HG03354 (cell line): ENCODE results near the gene KIAA1755.
"Not testable (repeated sequence)": the region's sequence is repeated elsewhere in the genome, so short reads cannot be mapped to it uniquely, and the experiment has no call there.

Experiments
- ATAC-seq: cut with Tn5 transposase; IDR thresholded peaks from one replicate; pipeline ENCODE4 v1.9.1; 2021; ENCODE audit warnings: mild to moderate bottlenecking; ENCODE audit not compliant: unreplicated experiment, poor library complexity, severe bottlenecking

KIAA1755 gene

DNA sequence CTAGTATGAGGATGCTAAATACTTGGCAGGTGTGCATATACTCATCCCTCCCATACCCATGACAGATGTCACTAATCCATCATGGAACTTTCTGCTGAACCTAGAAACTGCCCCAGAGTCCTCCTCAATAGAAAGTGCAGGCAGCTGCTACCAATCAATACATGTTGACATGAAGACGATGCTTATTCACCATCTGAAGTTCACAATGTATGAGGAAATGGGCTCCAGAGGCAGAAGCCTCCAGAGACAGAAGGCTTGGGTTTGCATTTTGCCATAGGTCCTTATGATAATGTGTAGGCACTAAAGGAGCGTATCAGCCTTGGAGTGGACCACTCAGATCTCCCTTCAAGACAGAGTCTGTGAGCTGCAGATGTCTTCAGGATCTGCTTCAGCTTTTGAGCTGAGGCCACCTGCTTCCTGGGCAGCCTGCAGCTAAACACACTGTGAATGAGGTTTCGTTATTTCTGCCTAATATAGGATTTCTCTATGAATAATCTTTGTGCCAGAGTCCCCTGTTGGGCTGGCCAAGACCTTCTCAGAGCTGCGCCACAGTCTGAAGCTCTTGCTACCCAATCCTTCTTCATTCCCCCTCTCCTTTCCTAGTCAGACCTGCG is 7.5 kb upstream of the KIAA1755 start:
- no peak for ATAC-seq

DNA sequence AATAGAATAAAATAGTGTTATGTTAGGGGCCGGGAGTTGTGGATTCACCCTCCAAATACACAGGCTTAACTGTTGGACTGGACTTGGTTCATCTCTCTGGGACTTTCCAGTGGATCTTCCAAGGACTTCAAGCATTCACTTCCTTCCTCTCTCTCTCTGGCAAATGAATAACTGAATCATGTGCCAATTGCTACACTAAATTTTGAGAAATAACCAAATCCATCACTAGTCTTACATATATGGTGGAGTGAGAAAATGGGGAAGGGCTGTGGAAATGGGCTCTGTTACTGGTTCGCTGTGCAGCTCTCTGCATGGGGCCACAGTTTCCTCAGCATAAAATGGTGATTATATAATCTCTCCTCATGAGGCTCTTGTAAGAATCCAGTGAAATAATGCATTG is 6.8 kb upstream of the KIAA1755 start:
- ATAC-seq = no peak

- ATAC-seq = no peak
These were observed 5.9 kb upstream of the KIAA1755 start for GRCh38 chr20:38266426-38266825.

GRCh38 chr20:38262931-38263330 is 2.4 kb upstream of the KIAA1755 start:
- no peak for ATAC-seq

DNA sequence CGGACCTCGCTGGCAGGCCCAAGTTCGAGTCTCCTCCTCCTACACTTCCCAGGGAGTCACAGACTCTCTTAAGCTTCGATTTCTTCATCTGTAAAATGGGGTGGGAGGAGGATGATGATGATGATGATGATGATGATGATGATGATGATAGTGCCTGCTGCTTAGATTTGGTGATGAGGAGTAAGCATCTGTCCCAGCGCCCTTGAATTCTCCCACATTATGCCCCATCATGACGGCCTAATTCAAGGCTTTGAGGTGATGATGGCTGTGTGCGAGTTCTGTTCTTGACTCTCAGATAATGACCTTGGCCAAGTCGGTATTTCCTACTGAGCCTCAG is 487 bp upstream of the KIAA1755 start:
- ATAC-seq = no peak

- ATAC-seq = no peak
These were observed 534 bp downstream of the KIAA1755 start for GRCh38 chr20:38260025-38260377.

GRCh38 chr20:38258545-38259215 is 1.9 kb downstream of the KIAA1755 start:
- no peak for ATAC-seq

DNA sequence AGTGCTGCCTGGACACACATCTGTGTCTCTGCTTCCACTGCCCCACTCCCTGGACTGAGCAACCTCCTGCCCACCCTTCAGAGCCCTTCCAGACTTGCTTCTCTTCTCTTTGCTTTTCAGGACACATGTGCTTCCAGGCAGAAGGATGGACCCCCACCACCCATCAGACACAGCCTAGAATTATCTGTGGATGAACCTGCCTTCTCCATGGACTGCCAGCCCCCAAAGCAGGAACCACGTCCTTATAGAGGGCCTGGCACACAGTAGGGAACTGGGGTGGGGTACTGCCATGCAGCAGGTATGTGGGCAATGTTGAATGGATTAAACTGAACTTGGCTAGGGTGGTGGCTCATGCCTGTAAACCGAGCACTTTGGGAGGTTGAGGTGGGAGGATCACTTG is 3.6 kb downstream of the KIAA1755 start:
- ATAC-seq = no peak

DNA sequence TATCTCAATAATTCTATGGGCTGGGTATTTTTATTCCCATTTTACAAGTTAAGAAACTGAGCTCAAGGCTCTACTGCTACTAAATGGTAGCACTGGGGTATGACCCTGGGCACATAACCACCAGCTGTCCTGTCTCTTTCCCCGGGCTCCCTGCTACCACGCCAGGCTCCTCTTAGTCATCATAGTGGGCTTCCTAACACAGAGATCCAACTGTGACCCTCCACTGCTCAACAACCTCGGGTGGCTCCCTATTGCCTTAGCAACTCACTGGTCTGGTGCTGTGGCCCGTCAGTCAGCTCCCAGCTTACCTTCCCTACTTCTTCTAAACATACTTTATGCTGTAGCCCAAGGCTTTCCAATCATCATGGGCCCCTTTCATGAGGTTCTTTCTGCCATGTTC is 4.5 kb downstream of the KIAA1755 start:
- ATAC-seq = no peak

DNA sequence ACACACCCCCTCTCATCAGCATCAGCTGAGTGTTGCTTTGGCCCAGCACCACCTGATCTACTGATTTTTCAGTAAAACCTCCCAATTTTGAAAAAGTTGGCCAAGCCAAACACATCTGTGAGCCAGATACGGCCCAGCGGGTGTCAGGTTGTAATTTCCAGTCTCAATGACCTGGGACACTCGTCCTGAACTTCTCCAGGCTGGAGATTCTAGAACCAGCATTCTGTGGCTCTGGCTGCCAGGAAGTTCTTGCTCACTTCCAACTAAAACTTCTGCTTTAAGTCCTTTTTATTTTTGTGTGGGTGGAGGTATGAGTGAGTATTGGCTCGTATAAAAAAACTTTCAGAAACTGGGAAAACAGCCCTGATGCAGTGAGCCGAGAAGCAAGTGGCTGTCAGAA is 5.1 kb downstream of the KIAA1755 start:
- ATAC-seq = no peak

- not testable (repeated sequence) for ATAC-seq
These were observed 5.9 kb downstream of the KIAA1755 start for GRCh38 chr20:38254621-38255020.

- ATAC-seq = no peak
These were observed 7.0 kb downstream of the KIAA1755 start for GRCh38 chr20:38253571-38253970.

- no peak for ATAC-seq
These were observed 7.9 kb downstream of the KIAA1755 start for GRCh38 chr20:38252292-38253288.

GRCh38 chr20:38251441-38251840 is 9.1 kb downstream of the KIAA1755 start:
- not testable (repeated sequence) for ATAC-seq

GRCh38 chr20:38250609-38251008 is 9.9 kb downstream of the KIAA1755 start:
- no peak for ATAC-seq

- no peak for ATAC-seq
These were observed 10.8 kb downstream of the KIAA1755 start for GRCh38 chr20:38249536-38250310.

DNA sequence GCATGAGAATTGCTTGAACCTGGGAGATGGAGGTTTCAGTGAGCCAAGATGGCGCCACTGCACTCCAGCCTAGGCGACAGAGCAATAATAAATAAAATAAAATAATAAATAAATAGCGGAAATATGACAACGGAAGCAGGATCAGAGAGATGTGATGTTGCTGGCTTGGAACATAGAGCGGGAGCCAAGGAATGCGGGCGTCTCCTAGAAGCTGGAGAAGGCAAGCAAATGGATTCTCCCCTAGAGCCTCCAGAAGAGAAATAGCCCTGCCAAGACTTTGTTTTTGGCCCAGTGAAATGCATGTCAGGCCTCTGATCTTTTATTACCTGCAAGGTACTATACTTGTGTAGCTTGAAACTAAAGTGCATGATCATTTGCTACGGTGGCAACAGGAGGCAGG is 12.4 kb downstream of the KIAA1755 start:
- no peak for ATAC-seq

DNA sequence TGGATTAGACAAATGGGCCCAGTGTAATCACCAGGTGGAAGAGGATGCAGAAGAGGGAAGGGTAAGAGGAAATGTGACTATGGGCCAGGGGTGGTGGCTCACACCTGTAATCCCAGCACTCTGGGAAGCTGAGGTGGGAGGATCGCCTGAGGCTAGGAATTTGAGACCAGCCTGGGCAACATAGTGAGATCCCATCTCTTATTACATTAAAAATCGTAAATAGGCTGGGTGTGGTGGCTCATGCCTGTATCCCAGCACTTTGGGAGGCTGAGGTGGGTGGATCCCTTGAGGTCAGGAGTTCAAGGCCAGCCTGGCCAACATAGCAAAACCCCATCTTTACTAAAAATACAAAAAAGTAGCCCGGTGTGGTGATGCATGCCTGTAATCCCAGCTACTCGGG is 12.8 kb downstream of the KIAA1755 start:
- not testable (repeated sequence) for ATAC-seq

GRCh38 chr20:38247166-38247509 is 13.4 kb downstream of the KIAA1755 start:
- no peak for ATAC-seq
